ENCODE results near the gene LRRC10B. TPM values are rescaled to one million over a fixed set of nuclear protein-coding genes. Genes with fewer than 3 reads are reported as not detected.

Gene LRRC10B
- total and polyA plus RNA-seq, 2 experiments from 2014 or later: 0.43 to 0.68 TPM

- 73% methylated on average over 9 of the region's 9 CpGs for WGBS (ENCODE audit: low lambda C conversion rate, missing lambda C conversion rate)
- Histone ChIP-seq H3K27me3 (no peaks in the 10 kb centered on the region), H3K4me1 (ENCODE audit: insufficient read depth) (peaks cover 11% of the 10 kb centered on the region), H3K36me3 (replicated peaks; ENCODE audit: insufficient read depth, low read depth) (no peaks in the 10 kb centered on the region), H3K4me3 (no peak overlapping the region), H3K4me2 (no peak overlapping the region), H3K27ac (no peak overlapping the region), H3K9me3 (ENCODE audit: low read depth) (no peaks in the 10 kb centered on the region), H3K9me2 (replicated peaks; ENCODE audit: insufficient read depth) (no peaks in the 10 kb centered on the region), H2AFZ (no peak overlapping the region), H3K79me2 (no peaks in the 10 kb centered on the region), H4K20me1 (ENCODE audit: insufficient read depth, poor library complexity, severe bottlenecking) (no peaks in the 10 kb centered on the region)
- DNase-seq (ENCODE audit: low spot score): no peak
- TF ChIP-seq EZH2phosphoT487 (IDR thresholded peaks at IDR 0.05; ENCODE audit: low read depth, severe bottlenecking, unreplicated experiment) (no peak), EZH2 (IDR thresholded peaks at IDR 0.05; ENCODE audit: borderline replicate concordance) (no peak), CTCF (IDR thresholded peaks at IDR 0.05; ENCODE audit: poor library complexity) (no peak)
These were observed 14.1 kb upstream of the LRRC10B start for GRCh38 chr11:61494381-61494961.

DNA sequence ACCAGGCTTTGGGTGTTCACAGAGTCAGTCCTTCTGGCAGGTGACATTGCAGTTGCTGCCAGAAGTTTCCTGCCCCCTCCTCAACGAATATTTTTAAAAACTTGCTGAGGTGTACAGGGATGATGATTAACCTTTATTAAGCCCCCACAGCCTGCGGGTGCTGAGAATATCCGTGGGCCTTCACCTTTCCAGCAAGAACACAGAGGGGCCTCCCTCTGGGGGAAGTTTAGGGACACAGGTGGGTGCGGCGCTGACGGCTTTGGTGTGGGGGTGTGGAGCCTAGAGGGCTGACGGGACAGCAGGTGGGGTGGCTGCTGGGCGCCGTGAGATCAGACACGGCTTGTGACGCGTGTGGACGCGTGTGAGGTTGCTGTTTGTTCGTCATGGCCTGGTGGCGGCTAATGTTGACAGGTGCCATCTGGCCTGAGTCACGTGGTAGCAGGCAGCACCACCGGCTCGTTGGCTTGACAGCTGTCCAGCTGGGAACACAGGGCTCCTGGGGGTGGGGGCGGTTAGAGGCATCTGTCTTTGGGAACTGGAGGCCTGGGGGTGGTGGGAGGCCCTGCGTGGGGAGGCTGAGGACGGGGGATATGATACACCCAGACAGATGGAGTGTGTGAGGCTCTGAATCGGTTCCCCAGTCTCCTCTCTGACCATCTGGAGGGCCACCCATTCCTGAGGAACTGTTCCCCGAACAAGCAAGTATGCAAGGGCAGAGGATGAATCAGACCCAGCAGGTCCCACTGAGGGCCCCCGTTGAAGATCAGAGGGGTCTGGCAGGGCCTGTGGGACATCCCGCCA, 12.5 kb upstream of the LRRC10B start:
- Histone ChIP-seq H4K20me1 (ENCODE audit: insufficient read depth, poor library complexity, severe bottlenecking) (no peaks in the 10 kb centered on the region), H3K4me3 (no peak overlapping the region), H3K27me3 (no peaks in the 10 kb centered on the region), H3K9me2 (replicated peaks; ENCODE audit: insufficient read depth) (no peaks in the 10 kb centered on the region), H3K79me2 (no peaks in the 10 kb centered on the region), H2AFZ (no peak overlapping the region), H3K4me1 (ENCODE audit: insufficient read depth) (no peaks in the 10 kb centered on the region), H3K9me3 (ENCODE audit: low read depth) (no peaks in the 10 kb centered on the region), H3K4me2 (no peak overlapping the region), H3K27ac (no peak overlapping the region), H3K36me3 (replicated peaks; ENCODE audit: insufficient read depth, low read depth) (no peaks in the 10 kb centered on the region)
- no peak for DNase-seq (ENCODE audit: low spot score)
- TF ChIP-seq CTCF (IDR thresholded peaks at IDR 0.05; ENCODE audit: poor library complexity) (no peak), EZH2phosphoT487 (IDR thresholded peaks at IDR 0.05; ENCODE audit: low read depth, severe bottlenecking, unreplicated experiment) (no peak), EZH2 (IDR thresholded peaks at IDR 0.05; ENCODE audit: borderline replicate concordance) (no peak)
- WGBS (ENCODE audit: low lambda C conversion rate, missing lambda C conversion rate): 84% methylated on average over 26 of the region's 26 CpGs

DNA sequence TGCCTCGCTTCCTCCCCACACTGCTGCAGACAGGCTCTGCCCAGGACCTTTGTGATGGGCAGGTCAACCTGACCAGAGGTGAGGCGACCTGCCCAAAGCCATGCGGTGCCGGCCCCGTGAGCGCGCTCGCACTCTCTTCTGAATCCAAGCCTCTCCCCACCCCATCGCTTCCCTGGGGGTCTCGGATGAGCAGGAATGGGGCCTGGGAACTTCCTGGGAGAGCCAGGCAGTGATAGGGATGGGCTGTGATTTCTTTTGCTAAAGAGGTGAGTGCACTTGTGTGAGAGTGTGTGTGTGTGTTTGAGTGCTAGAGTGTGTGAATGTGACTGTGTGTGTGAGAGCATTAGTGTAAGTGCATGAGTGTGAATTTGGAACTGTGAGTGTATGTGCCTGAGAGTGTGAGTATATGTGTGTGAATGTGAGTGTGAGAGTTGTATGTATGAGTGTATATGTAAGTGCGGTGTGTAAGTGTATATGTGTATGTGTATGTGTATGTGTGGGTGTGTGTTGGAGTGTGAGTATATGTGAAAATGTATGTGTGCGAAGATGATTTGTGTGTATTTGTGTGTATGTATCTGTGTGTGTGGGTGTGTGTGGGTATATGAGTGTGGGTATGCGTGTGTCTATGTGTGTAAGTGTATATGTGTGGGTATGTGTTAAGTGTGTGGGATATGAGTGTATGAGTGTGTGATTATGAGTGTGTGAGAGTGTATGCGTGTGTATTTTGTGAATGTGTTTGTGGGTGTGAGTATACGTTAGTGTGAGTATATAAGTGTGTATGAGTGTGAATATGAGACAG, 11.7 kb upstream of the LRRC10B start:
- Histone ChIP-seq H3K4me2 (no peak overlapping the region), H3K79me2 (no peaks in the 10 kb centered on the region), H3K36me3 (replicated peaks; ENCODE audit: insufficient read depth, low read depth) (no peaks in the 10 kb centered on the region), H3K4me1 (ENCODE audit: insufficient read depth) (no peaks in the 10 kb centered on the region), H2AFZ (no peak overlapping the region), H3K4me3 (no peak overlapping the region), H3K27ac (no peak overlapping the region), H3K9me3 (ENCODE audit: low read depth) (no peaks in the 10 kb centered on the region), H3K9me2 (replicated peaks; ENCODE audit: insufficient read depth) (no peaks in the 10 kb centered on the region), H4K20me1 (ENCODE audit: insufficient read depth, poor library complexity, severe bottlenecking) (no peaks in the 10 kb centered on the region), H3K27me3 (no peaks in the 10 kb centered on the region)
- DNase-seq (ENCODE audit: low spot score): no peak
- 95% methylated on average over 15 of the region's 15 CpGs for WGBS (ENCODE audit: low lambda C conversion rate, missing lambda C conversion rate)
- TF ChIP-seq EZH2 (IDR thresholded peaks at IDR 0.05; ENCODE audit: borderline replicate concordance): no peak
- TF ChIP-seq CTCF (IDR thresholded peaks at IDR 0.05; ENCODE audit: poor library complexity): no peak
- TF ChIP-seq EZH2phosphoT487 (IDR thresholded peaks at IDR 0.05; ENCODE audit: low read depth, severe bottlenecking, unreplicated experiment): no peak
